NT2/D1 (cell line): ENCODE data around the gene CORIN.

Source experiments
- SUZ12 ChIP-seq: IDR thresholded peaks from 2 replicates; pipeline ENCODE4 v1.6.1; 2011; ENCODE audit not compliant: insufficient read length, insufficient read depth; ENCODE audit errors: extremely low read depth
- YY1 ChIP-seq: IDR thresholded peaks from 2 replicates; pipeline ENCODE4 v1.6.1; 2011; ENCODE audit not compliant: insufficient read length, insufficient read depth
- ZNF274 ChIP-seq: IDR thresholded peaks from 2 replicates; pipeline ENCODE4 v1.6.1; 2011; ENCODE audit warnings: mild to moderate bottlenecking, low read depth, low read length

- TF ChIP-seq YY1 (no peak), ZNF274 (no peak), SUZ12 (no peak)
These were observed 124.6 kb downstream of the CORIN start for GRCh38 chr4:47713129-47713834.
